Neutrophil (primary cell): ENCODE results near the gene NT5DC4.

Experiments used
- H3K27ac ChIP-seq: fragments of 200-600 bp; sonication (generic); 2 replicates; pipeline ENCODE4 v1.5.1; 2016; ENCODE audit warnings: mild to moderate bottlenecking, moderate library complexity
- H3K27me3 ChIP-seq: fragments of 200-600 bp; sonication (generic); 2 replicates; pipeline ENCODE4 v1.6.0; 2016; ENCODE audit warnings: mild to moderate bottlenecking
- H3K36me3 ChIP-seq: fragments of 200-600 bp; sonication (generic); 2 replicates; pipeline ENCODE4 v1.5.1; 2017
- H3K4me1 ChIP-seq, 2 experiments: fragments of 200-600 bp in 1 of 2; sonication (generic) in 1 of 2; 1 replicate in 1 of 2; 2 replicates in 1 of 2; pipeline versions ENCODE4 v1.5.1 to v1.6.1; 2013 to 2016; ENCODE audit warnings: low read depth in 1 of 2, low read length in 1 of 2, mild to moderate bottlenecking in 1 of 2, moderate library complexity in 1 of 2; ENCODE audit not compliant: control insufficient read depth in 1 of 2, insufficient read depth in 1 of 2
- H3K4me3 ChIP-seq, 2 experiments: fragments of 200-600 bp in 1 of 2; sonication (generic) in 1 of 2; 1 replicate in 1 of 2; 2 replicates in 1 of 2; pipeline ENCODE4 v1.5.1; 2013 to 2016; ENCODE audit warnings: low read depth in 1 of 2, low read length in 1 of 2, mild to moderate bottlenecking in 1 of 2, moderate library complexity in 1 of 2
- H3K9me3 ChIP-seq: fragments of 200-600 bp; sonication (generic); 2 replicates; pipeline ENCODE4 v1.5.1; 2016
- TF ChIP-seq, protein P1 (sequence below): fragments of 200-600 bp; sonication (generic); IDR thresholded peaks from 2 replicates; pipeline ENCODE4 v1.5.1; 2016; ENCODE audit warnings: antibody characterized with exemption

NT5DC4 gene

GRCh38 chr2:112764071-112765044, 43.5 kb downstream of the NT5DC4 start, which contains the start of gene CKAP2L:
Gene CKAP2L (minus strand): TSS chr2:112764609. CDS start chr2:112764598, 11 bp downstream.
- no peaks in the 10 kb centered on the region for H3K9me3 ChIP-seq
- H3K36me3 ChIP-seq = no peaks in the 10 kb centered on the region
- TF ChIP-seq, protein P1, sequence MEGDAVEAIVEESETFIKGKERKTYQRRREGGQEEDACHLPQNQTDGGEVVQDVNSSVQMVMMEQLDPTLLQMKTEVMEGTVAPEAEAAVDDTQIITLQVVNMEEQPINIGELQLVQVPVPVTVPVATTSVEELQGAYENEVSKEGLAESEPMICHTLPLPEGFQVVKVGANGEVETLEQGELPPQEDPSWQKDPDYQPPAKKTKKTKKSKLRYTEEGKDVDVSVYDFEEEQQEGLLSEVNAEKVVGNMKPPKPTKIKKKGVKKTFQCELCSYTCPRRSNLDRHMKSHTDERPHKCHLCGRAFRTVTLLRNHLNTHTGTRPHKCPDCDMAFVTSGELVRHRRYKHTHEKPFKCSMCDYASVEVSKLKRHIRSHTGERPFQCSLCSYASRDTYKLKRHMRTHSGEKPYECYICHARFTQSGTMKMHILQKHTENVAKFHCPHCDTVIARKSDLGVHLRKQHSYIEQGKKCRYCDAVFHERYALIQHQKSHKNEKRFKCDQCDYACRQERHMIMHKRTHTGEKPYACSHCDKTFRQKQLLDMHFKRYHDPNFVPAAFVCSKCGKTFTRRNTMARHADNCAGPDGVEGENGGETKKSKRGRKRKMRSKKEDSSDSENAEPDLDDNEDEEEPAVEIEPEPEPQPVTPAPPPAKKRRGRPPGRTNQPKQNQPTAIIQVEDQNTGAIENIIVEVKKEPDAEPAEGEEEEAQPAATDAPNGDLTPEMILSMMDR = no peak
- no peaks in the 10 kb centered on the region for H3K27me3 ChIP-seq
- peaks cover 26 to 36% of the 10 kb centered on the region in 2 experiments for H3K4me1 ChIP-seq
- peak within 1 kb of the TSS; percentile 51 for H3K27ac ChIP-seq
- H3K4me3 ChIP-seq = peak within 1 kb of the TSS; percentile 80 to 85

- no peaks in the 10 kb centered on the region for H3K9me3 ChIP-seq
- H3K27me3 ChIP-seq = no peaks in the 10 kb centered on the region
- no peaks in the 10 kb centered on the region for H3K36me3 ChIP-seq
- H3K4me3 ChIP-seq = peak overlapping the region; percentile 80 to 85
- peaks cover 26 to 36% of the 10 kb centered on the region in 2 experiments for H3K4me1 ChIP-seq
- no peak overlapping the region for H3K27ac ChIP-seq
- TF ChIP-seq, protein P1 = no peak
These were observed 44.4 kb downstream of the NT5DC4 start for GRCh38 chr2:112765251-112765650.

DNA sequence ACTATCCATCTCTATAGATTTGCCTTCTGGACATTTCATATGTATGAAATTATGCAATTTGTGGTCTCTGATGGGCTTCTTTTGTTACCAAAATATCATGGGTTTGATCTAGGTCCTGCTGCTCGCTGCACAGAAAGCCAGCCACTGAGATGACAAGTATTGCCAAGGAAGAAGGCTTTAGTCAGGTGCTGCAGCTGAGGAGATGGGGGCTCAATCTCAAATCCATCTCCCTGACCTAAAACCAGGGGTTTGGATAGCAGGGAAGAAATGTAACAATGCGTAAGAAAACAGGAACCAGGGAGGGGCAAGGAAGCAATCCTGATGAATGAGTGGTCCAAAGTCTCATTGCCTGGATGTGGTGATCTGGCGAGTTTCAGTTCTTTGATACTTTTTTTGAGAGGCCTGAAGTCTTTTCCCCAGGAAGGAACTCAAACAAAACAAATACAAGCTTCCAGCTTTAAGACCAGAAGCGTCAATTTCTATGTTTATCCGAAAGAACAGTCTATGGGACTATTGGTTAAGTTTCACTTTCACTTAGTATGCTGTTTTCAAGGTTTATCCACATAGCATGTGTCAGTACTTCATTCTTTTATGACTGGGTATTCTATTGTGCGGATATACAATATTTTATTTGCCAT, 47.0 kb downstream of the NT5DC4 start:
- H3K4me3 ChIP-seq = peak overlapping the region in 1 of 2 experiments; percentile 5

GRCh38 chr2:112768432-112768831, 47.6 kb downstream of the NT5DC4 start:
- H3K27ac ChIP-seq = no peak overlapping the region
- no peaks in the 10 kb centered on the region for H3K36me3 ChIP-seq
- H3K9me3 ChIP-seq = no peaks in the 10 kb centered on the region
- TF ChIP-seq, protein P1 = no peak
- no peaks in the 10 kb centered on the region for H3K27me3 ChIP-seq
- peaks cover 26 to 43% of the 10 kb centered on the region in 2 experiments for H3K4me1 ChIP-seq
- H3K4me3 ChIP-seq = no peak overlapping the region

More for the DNA sequence above, 47.0 kb downstream of the NT5DC4 start:
- TF ChIP-seq, protein P1 = no peak
- H3K27me3 ChIP-seq = no peaks in the 10 kb centered on the region
- no peaks in the 10 kb centered on the region for H3K9me3 ChIP-seq
- H3K27ac ChIP-seq = peak overlapping the region; percentile 29
- peaks cover 29 to 45% of the 10 kb centered on the region in 2 experiments for H3K4me1 ChIP-seq
- no peaks in the 10 kb centered on the region for H3K36me3 ChIP-seq

DNA sequence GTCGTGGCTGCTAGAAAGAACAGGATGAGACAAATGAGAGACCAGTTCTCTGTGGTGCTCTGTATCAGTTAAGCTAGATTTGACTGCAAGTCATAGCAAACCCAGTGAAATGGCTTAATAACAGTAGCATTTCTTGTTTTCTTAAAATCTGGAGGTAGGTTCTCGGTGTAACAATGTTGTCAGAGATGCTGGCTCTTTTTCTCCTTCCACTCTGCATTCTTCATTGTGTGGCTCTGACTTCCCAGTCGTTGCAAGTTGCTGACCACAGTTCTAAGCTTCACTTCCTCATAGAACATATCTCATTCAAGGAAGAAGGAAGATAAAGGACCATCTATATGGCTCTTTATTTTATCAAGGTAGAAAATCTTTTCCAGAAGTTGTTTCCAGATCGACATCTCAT, 51.5 kb downstream of the NT5DC4 start:
- TF ChIP-seq, protein P1 = no peak
- no peaks in the 10 kb centered on the region for H3K36me3 ChIP-seq

More for the DNA sequence above, 51.5 kb downstream of the NT5DC4 start:
- Histone ChIP-seq H3K9me3 (no peaks in the 10 kb centered on the region), H3K4me1 (peaks cover 9 to 26% of the 10 kb centered on the region in 2 experiments), H3K27ac (peak overlapping the region; percentile 67), H3K27me3 (peaks cover 5% of the 10 kb centered on the region), H3K4me3 (no peak overlapping the region)
